Epithelial cell of proximal tubule (primary cell): ENCODE data around the gene OR5AC2. TPM values are rescaled to one million over a fixed set of nuclear protein-coding genes. Genes with fewer than 3 reads are reported as not detected.

Experiments
- DNase-seq: peaks from one replicate; pipeline ENCODE4 v3.0.0-alpha.2; 2011; ENCODE audit warnings: low read depth
- H3K4me3 ChIP-seq: 2 replicates; pipeline ENCODE4 v1.5.1; 2011; ENCODE audit warnings: low read depth, mild to moderate bottlenecking, low read length
- CTCF ChIP-seq: conservative IDR thresholded peaks from 2 replicates; pipeline ENCODE4 v1.5.1; 2012; ENCODE audit warnings: low read depth, mild to moderate bottlenecking, low read length
- total RNA-seq: library from RNA; depleted of rRNA; stranded (reverse); fragments of >200 nt; gene quantifications from 2 replicates; pipeline ENCODE4 v1.2.3, GENCODE V29; 2015

The OR5AC2 gene
- not detected in 2 replicates for total RNA-seq

DNA sequence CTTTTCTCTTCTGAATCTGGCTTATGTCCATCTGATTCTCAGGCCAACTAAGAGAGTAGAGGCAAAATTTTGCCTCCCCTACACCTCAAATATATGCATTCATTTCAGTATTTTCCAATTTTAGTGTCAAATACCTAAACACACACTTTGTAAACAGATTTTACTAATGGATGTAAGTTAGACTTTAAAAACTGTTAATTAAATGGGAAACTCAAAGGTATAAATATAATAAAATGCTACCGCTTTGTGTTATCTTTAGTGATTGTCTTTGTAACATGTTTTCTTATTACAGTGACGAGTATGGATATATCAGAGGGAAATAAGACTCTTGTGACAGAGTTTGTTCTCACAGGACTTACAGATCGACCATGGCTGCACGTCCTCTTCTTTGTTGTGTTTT is at the start of gene OR5AC2:
OR5AC2 (plus strand) TSS at position 301 of the 400 bp plus-strand sequence; CDS start at position 301, 0 bp downstream.
- no peak for DNase-seq
- H3K4me3 ChIP-seq = no peak within 1 kb of the TSS
- no peak for TF ChIP-seq CTCF

DNA sequence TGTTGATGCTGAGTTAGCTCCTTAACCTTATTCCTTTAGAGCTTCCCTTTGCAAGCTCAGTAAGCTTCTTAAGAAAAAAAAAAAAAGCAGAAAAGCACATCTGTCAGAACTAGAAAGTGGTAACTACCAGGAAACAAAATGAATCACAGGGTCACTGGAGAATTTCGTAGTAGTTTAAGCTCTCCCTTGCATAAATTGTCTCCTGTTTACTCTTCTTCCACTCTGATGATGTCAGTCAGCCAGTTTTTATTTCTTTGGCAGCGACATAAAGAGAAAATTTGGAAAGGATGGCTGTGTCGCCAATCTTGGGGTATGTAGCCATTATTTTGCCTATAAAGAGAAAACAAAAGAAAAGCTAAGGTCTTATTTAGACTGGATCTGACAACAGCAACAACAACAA is 48.7 kb upstream of the OR5AC2 start:
- TF ChIP-seq CTCF = no peak
- no peak overlapping the region for H3K4me3 ChIP-seq
- DNase-seq = no peak

- peak overlapping the region; percentile 37 for H3K4me3 ChIP-seq
- TF ChIP-seq CTCF = no peak
Observed at GRCh38 chr3:98038876-98039275, 48.1 kb upstream of the OR5AC2 start.

GRCh38 chr3:98039322-98040024 is 47.5 kb upstream of the OR5AC2 start:
- H3K4me3 ChIP-seq = peak overlapping the region; percentile 37
- TF ChIP-seq CTCF = peak; percentile 87
- peak; percentile 69 for DNase-seq

More at GRCh38 chr3:98038876-98039275, 48.1 kb upstream of the OR5AC2 start:
- DNase-seq = no peak

GRCh38 chr3:98041350-98041749 is 45.6 kb upstream of the OR5AC2 start:
- TF ChIP-seq CTCF = no peak
- H3K4me3 ChIP-seq = no peak overlapping the region
- no peak for DNase-seq

GRCh38 chr3:98048586-98048985 is 38.4 kb upstream of the OR5AC2 start:
- no peak for DNase-seq
- TF ChIP-seq CTCF = no peak
- H3K4me3 ChIP-seq = no peak overlapping the region

- no peak overlapping the region for H3K4me3 ChIP-seq
- TF ChIP-seq CTCF = no peak
- DNase-seq = no peak
Observed at GRCh38 chr3:98049271-98049670, 37.7 kb upstream of the OR5AC2 start.
